Liver (tissue), 9 donors: Measurements from ENCODE around the gene CD300H. TPM values are rescaled to one million over a fixed set of nuclear protein-coding genes. Genes with fewer than 3 reads are reported as not detected.

ENCODE experiments used
- DNase-seq: peaks from one replicate; pipeline ENCODE4 v3.0.0-alpha.2; 2017; ENCODE audit warnings: low spot score
- H3K27ac ChIP-seq, 2 donors: one replicate each; pipeline ENCODE4 v1.7.0; 2013; ENCODE audit warnings: inconsistent platforms in 2 of 2, low read length in 2 of 2, control low read depth in 1 of 2, low read depth in 1 of 2, mild to moderate bottlenecking in 1 of 2
- H3K27me3 ChIP-seq, 4 donors: one replicate each; pipeline versions ENCODE4 v1.6.1 to v1.7.0; 2013; ENCODE audit warnings: low read length in 3 of 4, inconsistent platforms in 1 of 4, mild to moderate bottlenecking in 1 of 4, moderate library complexity in 1 of 4; ENCODE audit not compliant: control insufficient read depth in 4 of 4, insufficient read depth in 4 of 4
- H3K36me3 ChIP-seq, 4 donors: one replicate each; pipeline versions ENCODE4 v1.6.1 to v1.7.0; 2013; ENCODE audit warnings: low read length in 3 of 4, mild to moderate bottlenecking in 3 of 4, low read depth in 1 of 4, moderate library complexity in 1 of 4; ENCODE audit not compliant: control insufficient read depth in 4 of 4, insufficient read depth in 3 of 4
- H3K4me1 ChIP-seq, 4 donors: one replicate each; pipeline versions ENCODE4 v1.6.1 to v1.7.0; 2013; ENCODE audit warnings: low read length in 3 of 4, mild to moderate bottlenecking in 3 of 4, moderate library complexity in 1 of 4; ENCODE audit not compliant: control insufficient read depth in 4 of 4, insufficient read depth in 4 of 4
- H3K4me3 ChIP-seq, 3 donors: one replicate each; pipeline versions ENCODE4 v1.6.1 to v1.7.0; 2013; ENCODE audit warnings: low read length in 3 of 3, control low read depth in 1 of 3, low read depth in 1 of 3, mild to moderate bottlenecking in 1 of 3
- H3K9ac ChIP-seq, 2 donors: one replicate each; pipeline ENCODE4 v1.7.0; 2013; ENCODE audit warnings: low read length in 2 of 2, mild to moderate bottlenecking in 2 of 2, moderate library complexity in 2 of 2, control low read depth in 1 of 2, low read depth in 1 of 2
- H3K9me3 ChIP-seq, 4 donors: one replicate each; pipeline versions ENCODE4 v1.6.1 to v1.7.0; 2013; ENCODE audit warnings: low read length in 3 of 4; ENCODE audit not compliant: control insufficient read depth in 4 of 4
- ATF3 ChIP-seq: IDR thresholded peaks from 2 replicates; pipeline ENCODE4 v1.6.1; 2016; ENCODE audit warnings: antibody characterized with exemption
- CTCF ChIP-seq: fragments of 150-350 bp; IDR thresholded peaks from 2 replicates; pipeline ENCODE4 v1.5.1; 2017; ENCODE audit warnings: improper control_type of control experiment, low read depth, low read length; ENCODE audit not compliant: missing input control
- EGR1 ChIP-seq, 2 donors: IDR thresholded peaks; 2 replicates each; pipeline ENCODE4 v1.6.1; 2016 to 2018; ENCODE audit warnings: antibody characterized with exemption in 2 of 2, low read depth in 2 of 2
- FOXA1 ChIP-seq: IDR thresholded peaks from 2 replicates; pipeline ENCODE4 v1.6.1; 2016; ENCODE audit warnings: antibody characterized with exemption
- FOXA2 ChIP-seq: IDR thresholded peaks from 2 replicates; pipeline ENCODE4 v1.6.1; 2016; ENCODE audit warnings: antibody characterized with exemption
- GABPA ChIP-seq, 2 donors: IDR thresholded peaks in 1 of 2; conservative IDR thresholded peaks in 1 of 2; 2 replicates each; pipeline ENCODE4 v1.6.1; 2016; ENCODE audit warnings: antibody characterized with exemption in 2 of 2, mild to moderate bottlenecking in 1 of 2, moderate library complexity in 1 of 2
- HNF4A ChIP-seq, 2 donors: conservative IDR thresholded peaks; 2 replicates each; pipeline ENCODE4 v1.6.1; 2016; ENCODE audit warnings: antibody characterized with exemption in 2 of 2, mild to moderate bottlenecking in 2 of 2
- HNF4G ChIP-seq: IDR thresholded peaks from 2 replicates; pipeline ENCODE4 v1.6.1; 2016; ENCODE audit warnings: antibody characterized with exemption
- JUND ChIP-seq, 2 donors: IDR thresholded peaks; 2 replicates each; pipeline ENCODE4 v1.6.1; 2016; ENCODE audit warnings: antibody characterized with exemption in 2 of 2
- MAX ChIP-seq: IDR thresholded peaks from 2 replicates; pipeline ENCODE4 v1.6.1; 2016; ENCODE audit warnings: antibody characterized with exemption
- NR2F2 ChIP-seq: IDR thresholded peaks from 2 replicates; pipeline ENCODE4 v1.6.1; 2016; ENCODE audit warnings: antibody characterized with exemption
- RAD21 ChIP-seq, 2 donors: IDR thresholded peaks; 2 replicates each; pipeline ENCODE4 v1.6.1; 2016; ENCODE audit warnings: antibody characterized with exemption in 2 of 2, mild to moderate bottlenecking in 2 of 2
- REST ChIP-seq: IDR thresholded peaks from 2 replicates; pipeline ENCODE4 v1.6.1; 2016; ENCODE audit warnings: antibody characterized with exemption, mild to moderate bottlenecking
- RXRA ChIP-seq, 2 donors: IDR thresholded peaks; 2 replicates each; pipeline ENCODE4 v1.6.1; 2017 to 2018; ENCODE audit warnings: antibody characterized with exemption in 2 of 2, mild to moderate bottlenecking in 1 of 2
- SP1 ChIP-seq: IDR thresholded peaks from 2 replicates; pipeline ENCODE4 v1.6.1; 2018; ENCODE audit warnings: antibody characterized with exemption, mild to moderate bottlenecking
- TAF1 ChIP-seq: conservative IDR thresholded peaks from 2 replicates; pipeline ENCODE4 v1.6.1; 2016; ENCODE audit warnings: antibody characterized with exemption, mild to moderate bottlenecking
- YY1 ChIP-seq: IDR thresholded peaks from 2 replicates; pipeline ENCODE4 v1.6.1; 2016; ENCODE audit warnings: antibody characterized with exemption, mild to moderate bottlenecking
- ZBTB33 ChIP-seq: IDR thresholded peaks from 2 replicates; pipeline ENCODE4 v1.6.1; 2016; ENCODE audit warnings: antibody characterized with exemption
- WGBS: extraction: QIAGEN DNeasy Blood & Tissue Kit; methylation state at CpG from one replicate; pipeline ENCODE4 v1.1.7; 2013; 5-methylcytosine and 5-hydroxymethylcytosine counted together
- polyA plus RNA-seq, 2 donors: library from polyadenylated mRNA; stranded (reverse) in 1 of 2; unstranded in 1 of 2; fragments of 200-250 nt in 1 of 2; fragments of >200 nt in 1 of 2; fragmentation: Nextera tagmentation in 1 of 2; extraction: Ambion mirVana in 1 of 2; gene quantifications; one replicate each; pipeline versions ENCODE4 v1.2.1 to v1.2.3, GENCODE V29; 2013 to 2015
- total RNA-seq, 2 donors: library from RNA; depleted of rRNA; stranded (reverse); fragments of >200 nt; gene quantifications; one replicate each; pipeline ENCODE4 v1.2.3, GENCODE V29; 2014
- donor health status: healthy.
- donor health status: healthy.
- donor health status: healthy.
- donor health status: healthy.
- donor health status: healthy.

The CD300H gene
- total and polyA plus RNA-seq, 4 donors = 0.47 TPM; not detected in 3

- Histone ChIP-seq H3K9ac (no peak overlapping the region), H3K9me3 (no peaks in the 10 kb centered on the region), H3K27me3 (peaks cover 0 to 9% (median under 1%) of the 10 kb centered on the region in 4 donors), H3K4me1 (no peaks in the 10 kb centered on the region), H3K4me3 (no peak overlapping the region), H3K36me3 (no peaks in the 10 kb centered on the region), H3K27ac (no peak overlapping the region)
- no peak for TF ChIP-seq SP1
- no peak for TF ChIP-seq MAX
- no peak for TF ChIP-seq TAF1
- no peak for TF ChIP-seq FOXA2
- no peak for TF ChIP-seq REST
- TF ChIP-seq RXRA (IDR thresholded peaks at IDR 0.05) = no peak
- TF ChIP-seq YY1 = no peak
- TF ChIP-seq EGR1 (IDR thresholded peaks at IDR 0.05; ENCODE audit: low read depth in 2 of 2) = no peak
- no peak for TF ChIP-seq JUND (IDR thresholded peaks at IDR 0.05)
- TF ChIP-seq HNF4A (conservative IDR thresholded peaks at IDR 0.05) = no peak
- no peak for TF ChIP-seq GABPA (IDR thresholded peaks at IDR 0.05 in 1 of 2, conservative IDR thresholded peaks at IDR 0.05 in 1 of 2)
- no peak for TF ChIP-seq CTCF
- no peak for TF ChIP-seq RAD21 (IDR thresholded peaks at IDR 0.05)
- TF ChIP-seq FOXA1 = no peak
- no peak for TF ChIP-seq HNF4G
- TF ChIP-seq NR2F2 = no peak
- no peak for TF ChIP-seq ATF3
- TF ChIP-seq ZBTB33 = no peak
- WGBS = 91% methylated on average over 8 of the region's 8 CpGs
- no peak for DNase-seq
Observed at GRCh38 chr17:74606050-74606449, 38.7 kb upstream of the CD300H start.
